Calu3 (cell line): Measurements from ENCODE around the gene ULK4. TPM values are rescaled to one million over a fixed set of nuclear protein-coding genes. Genes with fewer than 3 reads are reported as not detected.

ENCODE experiments used
- BruUV-seq: library from RNA; stranded (reverse); fragments of 400-500 nt; replicated peaks from 2 replicates; lab custom pipeline; 2021; lab: Mats Ljungman, UMichigan
- CTCF ChIA-PET: fragments of 300-600 bp; sonication (Branson Sonifier 250); formaldehyde crosslinking; loops from one replicate; lab custom pipeline; 2022; ENCODE audit warnings: antibody characterized with exemption; lab: Charles Lee
- DNase-seq: peaks from one replicate; pipeline ENCODE4 v3.0.0; 2022
- H3K27ac Mint-ChIP-seq: one replicate; pipeline ENCODE4 v1.8.0; 2022; ENCODE audit warnings: mixed read lengths; ENCODE audit not compliant: unreplicated experiment
- H3K27me3 Mint-ChIP-seq: one replicate; pipeline ENCODE4 v1.8.0; 2022; ENCODE audit warnings: mixed read lengths; ENCODE audit not compliant: unreplicated experiment
- H3K36me3 Mint-ChIP-seq: one replicate; pipeline ENCODE4 v1.8.0; 2022; ENCODE audit warnings: mild to moderate bottlenecking, moderate library complexity, mixed read lengths; ENCODE audit not compliant: insufficient read depth, unreplicated experiment
- H3K4me1 Mint-ChIP-seq: one replicate; pipeline ENCODE4 v1.8.0; 2022; ENCODE audit warnings: mild to moderate bottlenecking, low read depth, mixed read lengths; ENCODE audit not compliant: unreplicated experiment
- H3K4me3 Mint-ChIP-seq: one replicate; pipeline ENCODE4 v1.8.0; 2022; ENCODE audit warnings: mild to moderate bottlenecking, low read depth, moderate library complexity, mixed read lengths; ENCODE audit not compliant: unreplicated experiment
- H3K9me3 Mint-ChIP-seq: one replicate; pipeline ENCODE4 v1.8.0; 2022; ENCODE audit warnings: low read depth, mixed read lengths; ENCODE audit not compliant: unreplicated experiment
- CTCF ChIP-seq: fragments of 200-600 bp; IDR thresholded peaks from one replicate; pipeline ENCODE4 v1.8.0; 2022; ENCODE audit warnings: antibody characterized with exemption; ENCODE audit not compliant: unreplicated experiment
- intact Hi-C: fragments of 100-400 bp; cut with micrococcal nuclease; formaldehyde crosslinking; loops from one replicate; pipeline ENCODE4 v1.10.0; 2022; ENCODE audit not compliant: unreplicated experiment
- total RNA-seq: library from RNA; stranded (reverse); gene quantifications from 2 replicates; pipeline ENCODE4 v1.2.3, GENCODE V29; 2022

ULK4 gene
- total RNA-seq, 1 experiment from 2014 or later = 8.7 TPM

- intact Hi-C loops = no loop called here
- TF ChIP-seq CTCF = no peak
- no peak for DNase-seq
- H3K36me3 Mint-ChIP-seq = no peaks in the 10 kb centered on the region
- H3K9me3 Mint-ChIP-seq = peaks cover 5% of the 10 kb centered on the region
- H3K4me3 Mint-ChIP-seq = no peak overlapping the region
- peaks cover 52% of the 10 kb centered on the region for H3K4me1 Mint-ChIP-seq
- CTCF ChIA-PET = no interaction called here
- no peak overlapping the region for H3K27ac Mint-ChIP-seq
- no TSS peak for BruUV-seq
- H3K27me3 Mint-ChIP-seq = no peaks in the 10 kb centered on the region
These were observed 752.3 kb downstream of the ULK4 start for GRCh38 chr3:41209646-41210045.

GRCh38 chr3:41208507-41209220 is 753.2 kb downstream of the ULK4 start:
- BruUV-seq = no TSS peak
- Mint-ChIP-seq H3K4me3 (no peak overlapping the region), H3K27me3 (no peaks in the 10 kb centered on the region), H3K27ac (peak overlapping the region; percentile 41), H3K4me1 (peaks cover 54% of the 10 kb centered on the region), H3K9me3 (peaks cover 5% of the 10 kb centered on the region), H3K36me3 (no peaks in the 10 kb centered on the region)
- no peak for DNase-seq
- no peak for TF ChIP-seq CTCF
- CTCF ChIA-PET = no interaction called here
- intact Hi-C loops = no loop called here

GRCh38 chr3:41207355-41207754 is 754.5 kb downstream of the ULK4 start:
- Mint-ChIP-seq H3K4me3 (no peak overlapping the region), H3K9me3 (peaks cover 5% of the 10 kb centered on the region), H3K27ac (peak overlapping the region; percentile 13), H3K4me1 (peaks cover 46% of the 10 kb centered on the region), H3K27me3 (no peaks in the 10 kb centered on the region), H3K36me3 (no peaks in the 10 kb centered on the region)
- no peak for TF ChIP-seq CTCF
- BruUV-seq = no TSS peak
- intact Hi-C loops = no loop called here
- DNase-seq = no peak
- CTCF ChIA-PET = interaction anchor here (0.6 kb wide), 1 partner anchor 470 kb away, joined by 4 read pairs; no protein-coding TSS in a partner anchor

GRCh38 chr3:41205591-41205990 is 756.3 kb downstream of the ULK4 start:
- no peak for DNase-seq
- Mint-ChIP-seq H3K4me3 (no peak overlapping the region), H3K36me3 (peaks cover 11% of the 10 kb centered on the region), H3K27ac (no peak overlapping the region), H3K4me1 (peaks cover 48% of the 10 kb centered on the region), H3K9me3 (peaks cover 5% of the 10 kb centered on the region), H3K27me3 (no peaks in the 10 kb centered on the region)
- no TSS peak for BruUV-seq
- no peak for TF ChIP-seq CTCF
- intact Hi-C loops = no loop called here
- CTCF ChIA-PET = no interaction called here
